CD1c-positive myeloid dendritic cell (primary cell): ENCODE measurements around the gene SERPINA1.
"Not testable (repeated sequence)": the region's sequence is repeated elsewhere in the genome, so short reads cannot be mapped to it uniquely, and the experiment has no call there.

ENCODE experiments used
- DNase-seq: peaks from one replicate; pipeline ENCODE4 v3.0.0-alpha.2; 2016; ENCODE audit errors: extremely low spot score

SERPINA1 gene

DNA sequence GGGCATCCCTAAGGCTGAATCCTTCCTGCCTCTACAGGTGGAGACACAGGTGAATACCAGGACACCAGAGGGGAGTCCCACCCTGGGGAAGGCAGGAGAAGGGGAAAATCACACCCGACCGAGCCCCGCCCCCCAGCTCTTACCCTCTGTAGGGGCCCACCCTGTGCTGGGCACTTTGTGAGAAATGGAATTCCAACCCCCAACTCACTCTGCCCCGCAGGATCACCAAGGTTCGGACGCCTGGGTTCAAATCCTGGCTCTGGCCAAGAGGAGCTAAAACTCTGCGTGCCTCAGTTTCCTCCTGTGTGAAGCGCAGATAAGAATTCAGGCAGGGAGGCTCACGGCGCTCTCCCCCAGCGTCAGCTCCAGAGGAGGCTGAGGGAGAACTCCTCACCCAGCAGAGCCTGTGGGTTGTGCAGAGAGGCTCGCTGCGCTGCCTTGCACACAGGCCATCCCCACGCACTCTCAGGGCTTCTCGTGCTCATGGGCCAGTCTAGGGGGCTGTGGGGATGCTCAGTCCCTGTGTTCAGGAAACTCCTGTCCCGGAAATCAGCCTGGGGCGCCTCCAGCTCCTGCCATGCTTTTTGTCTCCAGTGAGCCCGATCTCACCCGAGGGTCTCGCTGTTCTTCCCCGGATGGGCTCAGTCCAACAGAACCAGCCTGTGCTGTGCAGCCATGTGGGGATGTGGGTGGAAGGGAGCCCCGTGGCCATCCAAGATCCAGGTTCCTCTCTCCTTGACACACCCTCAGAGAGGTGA is 18.5 kb downstream of the SERPINA1 start:
- DNase-seq, result not testable (repeated sequence)

GRCh38 chr14:94368956-94369355 is 19.4 kb downstream of the SERPINA1 start:
- no peak for DNase-seq

DNA sequence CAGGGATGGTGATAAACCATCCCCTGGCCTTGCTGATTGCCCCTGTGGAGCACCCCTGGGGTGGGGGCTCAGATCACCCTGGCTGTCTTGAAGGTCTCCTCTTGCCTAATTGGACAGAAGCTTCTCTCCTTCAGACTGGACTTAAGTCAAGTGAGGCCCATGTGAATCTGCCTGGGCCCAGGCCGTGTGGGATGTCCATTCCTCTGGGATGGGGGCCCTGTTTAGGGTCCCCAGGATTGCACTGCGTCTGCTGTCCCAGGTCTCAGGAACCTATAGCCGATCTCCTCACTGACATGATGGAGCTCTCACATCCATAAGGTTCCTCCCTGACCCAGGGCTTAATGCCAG is 20.2 kb downstream of the SERPINA1 start:
- DNase-seq, result no peak

DNA sequence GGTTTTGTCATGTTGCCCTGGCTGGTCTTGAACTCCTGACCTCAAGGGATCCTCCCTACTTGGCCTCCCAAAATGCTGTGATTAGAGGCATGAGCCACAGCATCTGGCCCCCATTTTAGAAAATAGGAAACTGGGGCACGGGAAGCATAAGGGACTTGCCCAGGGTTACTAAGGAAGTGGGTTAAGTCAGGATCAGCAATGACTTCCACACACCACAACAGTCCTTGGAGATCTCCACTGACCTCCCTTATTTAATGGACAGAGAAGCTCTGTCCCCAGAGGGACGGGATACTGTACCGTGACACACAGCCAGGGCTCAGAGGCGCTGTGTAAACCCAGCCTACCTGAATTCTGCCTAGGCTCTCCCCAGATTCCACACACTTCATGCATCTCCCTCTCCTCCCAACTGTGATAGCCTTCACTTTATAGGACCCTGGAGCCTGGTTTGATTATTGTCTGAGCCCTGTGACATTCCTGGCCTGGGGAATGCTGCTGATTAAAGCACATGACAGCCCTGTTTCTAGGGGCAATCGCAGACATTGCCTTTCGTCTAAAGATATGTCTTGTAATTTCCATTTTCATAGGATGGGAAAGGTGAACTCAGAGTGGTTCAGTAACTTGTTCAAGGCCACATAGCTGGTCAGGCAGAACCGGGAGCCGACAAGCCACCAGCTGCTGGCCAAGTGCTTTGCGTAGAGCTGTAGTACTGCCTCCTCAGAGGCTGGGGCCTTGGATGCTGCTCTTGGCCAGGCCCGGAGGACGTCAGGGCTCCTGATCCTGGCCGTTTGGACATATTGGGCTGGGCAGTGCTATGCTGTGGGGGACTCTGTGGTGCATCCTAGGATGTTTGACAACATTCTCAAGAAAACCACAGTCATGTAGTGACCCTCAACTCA is 20.8 kb downstream of the SERPINA1 start:
- peak; percentile 36 for DNase-seq

DNA sequence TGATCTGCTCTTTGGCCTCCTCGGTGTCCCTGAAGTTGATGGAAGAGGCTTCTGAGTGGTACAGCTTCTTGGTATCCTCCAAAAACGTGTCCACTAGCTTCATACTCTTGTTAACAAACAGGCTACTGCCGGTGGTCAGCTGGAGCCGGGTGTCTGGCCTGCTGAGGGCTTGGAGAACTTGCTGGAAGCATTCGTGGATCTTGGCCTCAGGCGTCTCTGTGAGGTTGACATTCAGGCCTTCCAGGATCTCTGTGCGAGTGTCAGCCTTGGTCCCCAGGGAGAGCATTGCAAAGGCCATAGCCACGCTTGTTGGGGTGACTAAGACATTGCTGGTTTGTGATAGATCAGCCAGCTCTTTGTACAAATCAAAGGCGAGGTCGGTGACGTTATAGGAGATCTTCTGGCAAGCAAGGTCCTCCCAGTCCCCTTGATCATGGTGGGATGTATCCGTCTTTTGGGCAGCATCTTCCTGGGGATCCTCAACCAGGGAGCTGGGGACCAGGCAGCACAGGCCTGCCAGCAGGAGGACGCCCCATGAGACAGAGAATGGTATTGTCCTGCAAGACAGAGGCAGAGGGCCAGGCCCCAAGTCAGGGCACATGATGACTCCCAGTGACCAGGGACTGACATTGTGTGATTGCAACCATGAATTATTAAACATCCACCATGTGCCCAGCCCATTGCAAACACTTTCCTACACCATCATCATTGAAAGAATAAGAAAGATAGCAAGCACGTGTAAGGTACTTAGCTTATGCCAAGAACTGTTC is 22.1 kb downstream of the SERPINA1 start, which contains the start of gene SERPINA2:
TSS of gene SERPINA2 (minus strand) at position 553 of the 770 bp plus-strand sequence.
- no peak for DNase-seq

DNA sequence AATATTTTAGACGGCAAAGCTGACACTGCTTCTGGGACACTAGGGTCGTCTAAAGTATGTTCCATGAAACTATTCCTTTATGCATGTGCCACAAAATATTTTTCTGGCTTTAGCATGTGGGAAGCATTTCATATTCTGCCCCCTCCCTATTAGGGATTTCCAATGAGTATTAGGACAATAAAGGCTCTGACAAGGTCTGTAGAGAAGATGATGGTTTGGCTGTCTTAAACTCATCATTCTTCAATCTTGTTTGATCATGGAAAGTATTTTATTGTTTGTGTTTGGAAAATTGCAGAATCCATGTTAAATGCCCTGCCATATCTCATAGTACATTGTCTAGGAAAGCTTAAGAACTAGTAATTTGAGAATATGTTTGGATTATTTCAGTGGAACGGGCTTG is 22.8 kb downstream of the SERPINA1 start:
- no peak for DNase-seq

DNA sequence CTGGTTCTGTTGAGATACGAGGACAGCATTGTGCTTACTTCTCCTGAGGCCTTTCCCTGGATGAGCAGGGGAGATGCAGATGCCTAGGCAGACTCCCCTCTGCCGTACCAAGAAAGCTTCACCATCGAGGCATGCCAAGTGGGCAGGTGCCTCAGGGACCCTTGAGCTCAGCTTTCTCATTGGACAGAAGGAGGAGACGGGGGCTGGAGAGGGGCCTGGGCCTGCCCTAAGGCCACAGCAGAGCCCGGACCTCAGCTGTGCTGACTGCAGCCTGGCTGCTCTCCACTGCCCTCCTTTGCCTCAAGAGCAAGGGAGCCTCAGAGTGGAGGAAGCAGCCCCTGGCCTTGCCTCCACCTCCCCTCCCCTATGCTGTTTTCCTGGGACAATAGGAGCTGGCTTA is 23.4 kb downstream of the SERPINA1 start:
- no peak for DNase-seq

DNA sequence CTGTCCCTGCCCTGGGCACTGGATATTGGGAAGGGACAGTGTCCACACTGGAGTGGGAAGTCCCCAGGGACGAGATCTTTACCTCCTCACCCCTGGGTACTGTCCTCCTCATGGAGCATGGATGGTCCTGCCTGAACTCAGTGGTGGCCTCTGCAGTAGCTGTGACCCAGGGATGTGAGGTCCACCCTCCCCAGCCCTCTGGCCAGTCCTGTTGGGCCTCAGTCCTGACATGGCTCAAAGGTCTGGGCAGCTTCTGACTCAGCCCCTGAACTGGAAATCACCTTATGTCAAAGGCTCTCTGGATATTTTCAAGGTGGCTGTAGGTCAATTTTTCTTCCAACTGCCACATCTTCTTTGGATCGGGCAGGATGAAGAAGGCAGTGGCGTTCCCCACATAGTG is 24.4 kb downstream of the SERPINA1 start:
- DNase-seq, result no peak

DNA sequence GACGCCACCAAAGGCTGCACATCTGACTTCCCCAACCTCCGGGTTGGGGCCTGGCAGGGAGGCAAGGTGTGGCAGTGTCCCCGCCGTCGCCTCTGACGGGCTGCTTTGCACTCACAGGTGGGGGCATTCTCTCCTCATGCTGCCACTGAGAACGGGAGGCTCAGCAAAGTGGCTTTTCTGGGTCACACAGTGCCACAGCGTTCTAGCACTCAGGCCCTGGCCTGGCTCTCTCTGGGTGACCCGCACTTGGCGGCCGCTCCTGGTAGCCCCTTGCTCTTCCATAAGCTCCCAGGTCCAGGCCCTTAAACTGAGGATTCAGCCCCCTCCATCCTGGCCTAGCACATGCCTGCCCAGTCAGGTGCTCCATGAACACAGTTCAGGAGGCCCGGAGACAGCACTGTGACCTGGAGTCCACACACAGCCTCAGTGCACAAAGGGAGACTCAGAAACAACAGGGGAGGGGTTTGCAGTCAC is 25.2 kb downstream of the SERPINA1 start:
- no peak for DNase-seq

DNA sequence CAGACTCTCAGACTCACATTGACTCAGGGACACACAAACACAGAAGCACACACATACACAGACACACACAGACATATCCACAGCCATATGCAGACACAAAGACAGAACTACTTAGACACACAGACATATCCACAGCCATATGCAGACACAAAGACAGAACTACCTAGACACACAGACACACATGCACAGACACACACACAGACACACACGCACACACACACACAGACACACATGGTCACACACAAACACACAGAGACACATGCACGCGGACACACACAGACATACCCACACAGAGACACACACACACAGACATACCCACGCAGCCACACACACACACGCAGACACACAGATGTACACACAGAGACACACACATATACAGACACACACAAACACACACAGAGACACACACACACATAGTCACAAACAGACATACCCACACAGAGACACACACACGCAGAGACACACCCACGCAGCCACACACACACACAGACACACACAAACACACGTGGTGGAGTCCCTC is 25.7 kb downstream of the SERPINA1 start:
- DNase-seq, result no peak

DNA sequence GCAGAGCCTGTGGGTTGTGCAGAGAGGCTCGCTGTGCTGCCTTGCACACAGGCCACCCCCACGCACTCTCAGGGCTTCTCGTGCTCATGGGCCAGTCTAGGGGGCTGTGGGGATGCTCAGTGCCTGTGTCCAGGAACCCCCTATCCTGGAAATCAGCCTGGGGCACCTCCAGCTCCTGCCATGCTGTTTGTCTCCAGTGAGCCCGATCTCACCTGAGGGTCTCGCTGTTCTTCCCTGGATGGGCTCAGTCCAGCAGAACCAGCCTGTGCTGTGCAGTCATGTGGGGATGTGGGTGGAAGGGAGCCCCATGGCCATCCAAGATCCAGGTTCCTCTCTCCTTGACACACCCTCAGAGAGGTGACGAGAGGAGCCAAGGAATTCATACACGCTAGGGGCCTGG is 26.7 kb downstream of the SERPINA1 start:
- no peak for DNase-seq

DNA sequence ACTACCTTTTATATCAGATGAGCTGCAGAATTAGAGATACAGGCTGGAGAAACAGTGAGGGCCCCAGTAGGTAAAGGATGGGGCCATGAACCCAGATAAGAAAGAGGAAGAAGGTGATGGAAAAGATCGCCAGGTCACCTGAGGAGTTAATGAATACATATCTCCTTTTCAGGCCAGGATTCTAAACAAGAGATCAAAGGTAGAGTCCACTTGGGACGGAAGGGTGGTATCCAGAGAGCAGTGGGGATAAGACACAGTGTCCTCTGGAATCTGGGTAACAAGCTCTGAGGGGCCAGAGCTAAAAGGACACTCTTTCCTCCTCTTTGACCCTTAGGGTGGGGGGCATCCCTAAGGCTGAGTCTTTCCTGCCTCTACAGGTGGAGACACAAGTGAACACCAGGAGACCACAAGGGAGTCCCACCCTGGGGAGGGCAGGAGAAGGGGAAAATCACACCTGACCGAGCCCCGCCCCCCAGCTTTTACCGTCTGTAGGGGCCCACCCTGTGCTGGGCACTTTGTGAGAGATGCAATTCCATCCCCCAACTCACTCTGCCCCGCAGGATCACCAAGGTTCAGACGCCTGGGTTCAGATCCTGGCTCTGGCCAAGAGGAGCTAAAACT is 27.3 kb downstream of the SERPINA1 start:
- DNase-seq, result no peak

DNA sequence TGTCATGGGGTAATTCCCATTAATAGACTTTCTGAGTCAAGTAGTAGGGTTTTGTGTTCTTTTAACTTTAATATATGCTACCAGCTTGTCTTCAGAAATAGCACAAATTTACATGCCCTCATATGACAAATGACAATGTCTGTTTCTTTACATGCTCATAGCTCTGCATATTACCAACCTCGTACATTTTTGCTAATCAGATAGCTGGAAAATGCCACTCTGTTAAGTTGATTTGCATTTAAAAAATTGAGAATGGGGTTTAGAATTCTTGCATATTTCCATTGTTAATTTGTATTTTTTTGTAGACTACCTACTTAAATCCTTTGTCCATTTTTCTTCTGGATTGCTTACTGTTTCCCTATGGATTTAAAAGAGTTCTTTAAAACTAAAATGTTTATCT is 31.2 kb downstream of the SERPINA1 start:
- no peak for DNase-seq

DNA sequence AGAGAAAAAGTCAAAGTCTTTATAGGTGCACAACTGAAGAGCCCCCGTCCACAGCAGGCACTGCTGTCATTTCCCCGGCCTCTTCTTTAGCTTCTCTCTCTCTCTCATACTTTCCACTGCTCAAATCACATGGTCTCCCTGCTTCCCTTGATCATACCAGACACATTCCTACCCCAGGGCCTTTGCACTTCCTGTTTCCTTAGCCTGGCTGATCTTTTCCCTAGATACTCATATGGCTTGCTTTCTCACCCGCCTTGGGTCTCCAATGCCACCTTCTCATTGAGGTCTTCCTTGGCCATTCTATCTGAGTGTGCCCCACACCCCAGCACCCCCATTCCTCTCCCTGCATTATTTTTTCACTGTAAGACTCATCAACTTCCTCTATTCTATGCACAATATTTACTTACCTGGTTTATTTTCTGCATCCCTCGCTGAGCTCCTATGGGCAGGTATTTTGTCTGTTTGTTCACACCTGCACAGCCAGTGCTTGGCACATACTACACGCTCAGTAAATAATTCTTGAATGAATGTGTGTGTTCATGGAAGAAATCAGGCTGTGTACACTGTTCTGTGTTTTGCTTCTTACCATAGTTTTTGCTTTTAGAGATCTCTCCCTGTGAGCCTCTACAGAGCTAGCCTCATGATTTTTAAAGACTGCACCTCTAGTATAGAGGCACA is 31.9 kb downstream of the SERPINA1 start:
- no peak for DNase-seq

DNA sequence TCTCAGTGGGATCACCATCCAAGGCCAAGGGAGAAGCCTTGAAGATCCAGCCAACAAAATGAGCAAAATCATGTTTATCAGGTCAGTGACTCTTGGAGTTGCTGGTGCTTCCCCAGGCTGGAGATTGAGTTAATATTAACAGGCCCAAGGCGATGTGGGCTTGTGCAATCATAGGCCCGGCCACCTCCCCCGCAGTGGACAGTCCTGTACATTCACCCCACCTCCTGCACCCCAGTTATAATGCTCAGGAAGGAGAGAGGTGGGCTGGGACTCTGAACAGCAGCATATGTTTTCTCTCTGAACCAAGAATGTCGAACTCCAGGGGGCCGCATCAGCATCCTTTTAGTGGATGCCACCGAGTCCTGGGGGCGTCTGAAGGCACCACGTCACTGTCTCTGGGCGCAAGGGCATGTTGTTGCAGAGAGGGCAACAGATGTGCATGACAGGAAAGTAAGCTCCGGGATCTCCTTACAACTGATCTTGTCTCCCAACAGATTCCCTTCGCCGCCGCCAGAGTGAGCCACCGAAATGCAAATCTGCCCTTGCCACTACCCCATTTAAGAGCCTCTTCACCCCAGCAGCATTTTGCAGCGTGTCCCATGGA is 33.1 kb downstream of the SERPINA1 start:
- peak; percentile 49 for DNase-seq

DNA sequence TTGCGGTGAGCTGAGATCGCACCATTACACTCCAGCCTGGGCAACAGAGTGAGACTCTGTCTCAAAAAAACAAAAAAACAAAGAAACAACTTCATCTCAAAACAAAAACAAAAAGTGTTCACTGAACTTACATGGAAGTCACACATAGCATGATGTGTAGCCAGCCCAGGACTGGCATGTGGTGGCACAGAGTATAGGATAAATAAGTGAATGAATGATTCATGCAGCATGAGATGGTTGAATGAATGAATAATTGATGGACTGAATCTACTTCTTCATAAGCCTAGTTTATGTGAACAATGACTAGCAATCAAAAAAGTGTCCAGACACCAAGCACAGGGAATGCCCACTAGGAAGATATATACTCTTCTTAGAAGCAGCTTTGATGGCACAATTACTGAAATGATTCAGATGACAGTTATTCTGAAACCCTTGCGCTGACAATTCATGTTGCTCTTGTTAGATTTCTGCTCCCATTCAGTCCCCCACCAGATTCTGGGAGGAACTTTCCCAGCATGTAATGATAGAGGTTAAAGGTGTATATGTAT is 33.7 kb downstream of the SERPINA1 start:
- no peak for DNase-seq

GRCh38 chr14:94354190-94354589 is 34.2 kb downstream of the SERPINA1 start:
- DNase-seq, result not testable (repeated sequence)

- DNase-seq, result no peak
These were observed 39.1 kb downstream of the SERPINA1 start for GRCh38 chr14:94349276-94349675.

DNA sequence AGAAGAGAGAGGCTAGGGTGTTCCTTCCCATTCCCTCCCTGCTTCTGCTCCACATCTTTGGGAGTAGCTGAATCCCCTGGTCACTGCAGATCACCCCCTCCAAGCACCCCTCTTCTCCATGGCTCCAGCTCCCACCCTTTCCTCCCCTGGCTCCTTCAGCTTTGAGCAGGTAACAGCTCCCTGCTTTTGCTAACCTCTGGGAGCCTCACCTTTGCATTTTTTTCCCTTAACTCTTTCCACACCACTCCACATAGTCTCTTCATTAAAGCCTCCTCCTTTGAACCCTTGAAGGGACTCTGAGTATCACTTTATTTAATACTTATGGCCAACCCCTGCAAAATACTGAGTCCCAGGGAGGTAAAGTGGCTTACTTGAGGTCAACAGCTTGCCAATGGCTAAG is 39.6 kb downstream of the SERPINA1 start:
- DNase-seq, result no peak

GRCh38 chr14:94346841-94347240 is 41.6 kb downstream of the SERPINA1 start:
- DNase-seq, result no peak
